ENCODE data around the gene PRR15.
A peak's percentile ranks its signal among the peaks of the same experiment; 100 is the strongest.

The PRR15 gene

DNA sequence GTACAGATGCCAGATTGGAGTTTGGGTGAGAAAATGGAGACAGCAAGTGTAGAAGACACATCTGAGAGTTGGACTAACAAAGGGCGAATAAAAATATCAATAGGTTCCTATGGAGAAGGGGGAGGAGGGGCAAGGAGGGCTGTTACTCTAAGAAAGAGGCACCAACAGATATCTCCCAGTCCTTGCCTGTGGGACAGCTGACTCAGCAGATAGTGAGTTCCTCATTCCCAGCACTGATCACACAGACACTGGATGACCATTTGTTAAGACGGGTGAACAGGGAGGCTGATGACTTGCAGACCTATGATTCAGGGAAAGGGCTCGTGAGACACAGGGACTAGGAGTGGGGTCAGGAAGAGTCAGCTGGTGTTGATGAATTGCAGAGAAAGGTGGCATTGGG is 5.7 kb upstream of the PRR15 start:
- H3K4me1 ChIP-seq (ENCODE audit: low read depth, poor library complexity, severe bottlenecking): peaks cover 10% of the 10 kb centered on the region
- no peak overlapping the region for H2AFZ ChIP-seq (ENCODE audit: low read depth)
- no peak overlapping the region for H3K9ac ChIP-seq
- H3K27ac ChIP-seq: no peak overlapping the region
- H3K27me3 ChIP-seq (ENCODE audit: insufficient read depth, low read depth): no peaks in the 10 kb centered on the region
- no peak overlapping the region for H3K4me3 ChIP-seq (IDR thresholded peaks at IDR 0.05; ENCODE audit: insufficient read depth, low read depth, low read length)
- H3K36me3 ChIP-seq (ENCODE audit: insufficient read depth): no peaks in the 10 kb centered on the region
- H3K4me2 ChIP-seq: no peak overlapping the region
- no peak for TF ChIP-seq CTCF (conservative IDR thresholded peaks at IDR 0.05; ENCODE audit: low read depth, low read length)
- H4K20me1 ChIP-seq (ENCODE audit: insufficient read depth): no peaks in the 10 kb centered on the region
- no peaks in the 10 kb centered on the region for H3K79me2 ChIP-seq (ENCODE audit: insufficient read depth, low read depth)

DNA sequence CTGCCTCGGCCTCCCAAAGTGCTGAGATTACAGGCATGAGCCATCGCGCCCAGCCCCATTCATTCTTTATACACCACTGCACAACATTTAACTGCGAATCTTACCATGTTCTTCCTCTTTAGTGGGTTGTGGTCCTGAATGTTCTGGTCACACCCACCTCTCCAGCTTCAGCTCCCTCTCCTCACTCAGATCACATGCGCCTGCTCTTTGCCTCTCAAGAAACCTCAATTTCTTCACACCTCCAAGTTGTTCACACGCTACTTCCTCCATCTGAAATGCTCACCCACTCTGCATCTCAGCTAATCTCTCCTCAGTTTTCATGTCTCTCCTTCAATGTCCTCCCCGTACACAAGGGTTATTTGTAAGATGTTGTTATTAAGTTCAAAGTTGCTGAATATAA is 2.4 kb upstream of the PRR15 start:
- no peak overlapping the region for H2AFZ ChIP-seq (ENCODE audit: low read depth)

GRCh38 chr7:29562307-29562706 is 1.3 kb upstream of the PRR15 start:
- TF ChIP-seq CTCF (conservative IDR thresholded peaks at IDR 0.05; ENCODE audit: low read depth, low read length): no peak
- peak overlapping the region; percentile 67; the same call in 1 of the 2 replicates for H2AFZ ChIP-seq (ENCODE audit: low read depth)
- H3K4me3 ChIP-seq (IDR thresholded peaks at IDR 0.05; ENCODE audit: insufficient read depth, low read depth, low read length): no peak overlapping the region
- H3K4me1 ChIP-seq (ENCODE audit: low read depth, poor library complexity, severe bottlenecking): peaks cover 16% of the 10 kb centered on the region
- H3K9ac ChIP-seq: peak overlapping the region; percentile 71; the same call in 1 of the 2 replicates
- peak overlapping the region; percentile 75; the same call in 1 of the 2 replicates for H3K27ac ChIP-seq
- no peaks in the 10 kb centered on the region for H4K20me1 ChIP-seq (ENCODE audit: insufficient read depth)
- no peaks in the 10 kb centered on the region for H3K27me3 ChIP-seq (ENCODE audit: insufficient read depth, low read depth)
- H3K79me2 ChIP-seq (ENCODE audit: insufficient read depth, low read depth): no peaks in the 10 kb centered on the region
- H3K4me2 ChIP-seq: peak overlapping the region; percentile 78; the same call in 1 of the 2 replicates
- H3K36me3 ChIP-seq (ENCODE audit: insufficient read depth): no peaks in the 10 kb centered on the region

More for the DNA sequence above, 2.4 kb upstream of the PRR15 start:
- Histone ChIP-seq H3K79me2 (ENCODE audit: insufficient read depth, low read depth) (no peaks in the 10 kb centered on the region), H4K20me1 (ENCODE audit: insufficient read depth) (no peaks in the 10 kb centered on the region), H3K4me2 (no peak overlapping the region; the same call in 1 of the 2 replicates), H3K36me3 (ENCODE audit: insufficient read depth) (no peaks in the 10 kb centered on the region), H3K4me1 (ENCODE audit: low read depth, poor library complexity, severe bottlenecking) (peaks cover 10% of the 10 kb centered on the region), H3K27ac (no peak overlapping the region), H3K27me3 (ENCODE audit: insufficient read depth, low read depth) (no peaks in the 10 kb centered on the region), H3K9ac (no peak overlapping the region), H3K4me3 (IDR thresholded peaks at IDR 0.05; ENCODE audit: insufficient read depth, low read depth, low read length) (no peak overlapping the region)
- TF ChIP-seq CTCF (conservative IDR thresholded peaks at IDR 0.05; ENCODE audit: low read depth, low read length): no peak

- H3K27ac ChIP-seq: peak overlapping the region; percentile 75
- H3K4me1 ChIP-seq (ENCODE audit: low read depth, poor library complexity, severe bottlenecking): peaks cover 36% of the 10 kb centered on the region
- H3K4me3 ChIP-seq (IDR thresholded peaks at IDR 0.05; ENCODE audit: insufficient read depth, low read depth, low read length): no peak overlapping the region
- H2AFZ ChIP-seq (ENCODE audit: low read depth): peak overlapping the region; percentile 67
- H4K20me1 ChIP-seq (ENCODE audit: insufficient read depth): no peaks in the 10 kb centered on the region
- peak overlapping the region; percentile 71; the same call in 1 of the 2 replicates for H3K9ac ChIP-seq
- no peak for TF ChIP-seq CTCF (conservative IDR thresholded peaks at IDR 0.05; ENCODE audit: low read depth, low read length)
- H3K27me3 ChIP-seq (ENCODE audit: insufficient read depth, low read depth): no peaks in the 10 kb centered on the region
- H3K79me2 ChIP-seq (ENCODE audit: insufficient read depth, low read depth): no peaks in the 10 kb centered on the region
- no peaks in the 10 kb centered on the region for H3K36me3 ChIP-seq (ENCODE audit: insufficient read depth)
- H3K4me2 ChIP-seq: peak overlapping the region; percentile 78
These were observed 1.0 kb downstream of the PRR15 start for GRCh38 chr7:29564496-29565223.
